ENCODE results near the gene CENPS. TPM values are rescaled to one million over a fixed set of nuclear protein-coding genes. Genes with fewer than 3 reads are reported as not detected.
A peak's percentile ranks its signal among the peaks of the same experiment; 100 is the strongest.

The CENPS gene
- 7.7 and 8.5 TPM in 2 replicates for total RNA-seq (2011; cell fraction: chromatin; rRNA removed; ENCODE audit: low replicate concordance)
- 5.1 and 5.8 TPM in 2 replicates for total RNA-seq (2011; cell fraction: nucleolus; rRNA removed)
- total RNA-seq (2011; cell fraction: nucleoplasm; rRNA removed), result 6.0 and 8.2 TPM in 2 replicates
- 21.7 and 24.0 TPM in 2 replicates for total RNA-seq (2014; rRNA removed)
- 31.8 and 33.4 TPM in 2 replicates for total RNA-seq (2014; rRNA removed; fragmentation: Illumina TruSeq; extraction: Trizol)
- 26.7 and 31.3 TPM in 2 replicates for total RNA-seq (2015; rRNA removed; fragmentation: Illumina TruSeq; extraction: Trizol)
- 27.1 and 28.9 TPM in 2 replicates for total RNA-seq (2021)
- 12.6 and 14.0 TPM in 2 replicates for polyA plus RNA-seq (2011; rRNA removed)
- polyA plus RNA-seq (2011; cell fraction: cytosol; rRNA removed), result 9.0 and 12.0 TPM in 2 replicates
- 4.9 and 6.3 TPM in 2 replicates for polyA plus RNA-seq (2011; cell fraction: nucleus; rRNA removed)
- 29.5 and 36.6 TPM in 2 replicates for polyA plus RNA-seq (2012)
- polyA plus RNA-seq (2014; fragmentation: Illumina TruSeq; extraction: Trizol), result 26.0 and 26.3 TPM in 2 replicates
- 10 to 100 TPM; 10.2 to 16.4 TPM for polyA plus RNA-seq (2014; fragmentation: Nextera tagmentation; extraction: Ambion mirVana)
- polyA plus RNA-seq (2014; rRNA removed), result 20.5 and 36.0 TPM in 2 replicates
- 4.9 and 5.4 TPM in 2 replicates for polyA minus RNA-seq (2011; rRNA and poly(A)+ RNA removed)
- 2.4 and 4.5 TPM in 2 replicates for polyA minus RNA-seq (2011; cell fraction: cytosol; rRNA and poly(A)+ RNA removed)
- 3.0 and 6.7 TPM in 2 replicates for polyA minus RNA-seq (2011; cell fraction: nucleus; rRNA and poly(A)+ RNA removed)
- percentile 63 among the genes with signal in this experiment for Bru-seq, nascent RNA
- percentile 84 among the genes with signal in this experiment for BruChase-seq, experiment 1, labeled RNA remaining after a 2-hour chase
- percentile 79 among the genes with signal in this experiment for BruChase-seq, experiment 2, labeled RNA remaining after a 6-hour chase
- long read RNA-seq, experiment 1, transcript CENPS-204 (5 exons, 914 nt), result minor isoform, 23 of 53 reads
- long read RNA-seq, experiment 1, transcript CENPS-201 (5 exons, 896 nt), result major isoform, 27 of 53 reads
- long read RNA-seq, experiment 1, partial matches to known transcripts, result 0 of 53 reads
- long read RNA-seq, experiment 1, other reads (novel, unspliced or antisense), result 2 of 53 reads
- long read RNA-seq, experiment 2, transcript CENPS-201 (5 exons, 896 nt), result major isoform, 9 of 17 reads
- long read RNA-seq, experiment 2, partial matches to known transcripts, result 0 of 17 reads
- long read RNA-seq, experiment 2, other reads (novel, unspliced or antisense), result 4 of 17 reads
- long read RNA-seq, experiment 3, transcript CENPS-201 (5 exons, 896 nt), result major isoform, 11 of 21 reads
- long read RNA-seq, experiment 3, transcript CENPS-204 (5 exons, 914 nt), result minor isoform, 8 of 21 reads
- long read RNA-seq, experiment 3, partial matches to known transcripts, result 2 of 21 reads
- long read RNA-seq, experiment 3, other reads (novel, unspliced or antisense), result 0 of 21 reads

DNA sequence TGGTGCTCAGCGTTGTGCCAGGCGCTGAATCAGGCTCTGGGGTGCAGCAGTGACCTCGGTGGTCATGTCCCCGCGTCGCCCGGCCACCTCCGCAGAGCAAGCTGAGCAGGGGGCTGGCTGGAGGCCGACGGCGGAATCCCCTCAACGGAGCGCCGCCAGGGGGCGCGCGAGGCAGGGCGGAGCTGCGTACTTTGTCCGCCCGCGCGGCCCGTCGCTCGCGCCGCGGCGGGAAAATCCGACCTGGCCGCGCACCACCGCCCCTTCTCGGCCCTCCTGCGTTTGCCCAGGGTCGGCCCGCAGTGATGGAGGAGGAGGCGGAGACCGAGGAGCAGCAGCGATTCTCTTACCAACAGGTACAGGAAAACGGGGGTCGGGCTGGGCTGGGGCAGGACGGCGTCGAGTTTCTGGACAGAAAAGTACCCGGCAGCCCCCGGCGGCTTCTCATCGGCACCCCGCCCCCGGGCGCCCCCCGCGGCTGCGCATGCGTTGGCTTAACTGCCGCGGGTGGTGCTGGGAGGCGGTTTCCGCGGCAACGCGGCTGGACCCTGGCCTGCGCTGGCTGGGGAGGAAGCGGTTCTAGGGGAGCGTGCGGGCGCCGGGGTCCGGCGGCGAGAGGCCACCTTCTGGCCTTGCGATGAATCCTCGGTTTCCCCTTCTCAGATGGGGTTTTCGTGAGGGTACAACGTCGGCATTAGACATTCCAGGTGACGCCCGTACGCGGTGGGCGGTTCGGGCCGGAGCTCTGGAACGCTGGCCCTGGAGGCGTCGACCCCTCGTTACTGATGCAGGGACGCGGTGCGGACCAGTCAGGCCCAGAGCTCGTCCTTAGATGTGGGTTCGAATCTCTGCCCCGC is at the start of gene CENPS:
CENPS (plus strand) TSS at position 218 of the 854 bp plus-strand sequence; CDS start at position 303, 85 bp downstream.
- Histone ChIP-seq H3K27ac (ENCODE audit: extremely low read depth, low read depth, low read length) (peak within 1 kb of the TSS; percentile 81), H4K20me1 (replicated peaks; ENCODE audit: control insufficient read depth, insufficient read depth, low read length) (no peaks in the 10 kb centered on the region), H3K4me2 (ENCODE audit: insufficient read depth, low read length) (peak within 1 kb of the TSS; percentile 95), H3K79me2 (ENCODE audit: control insufficient read depth, insufficient read depth, low read length) (peaks cover 12% of the 10 kb centered on the region; the same call in 2 of the 3 replicates), H3K9ac (ENCODE audit: insufficient read depth in 1 of 2, low read depth in 2 of 2, low read length in 2 of 2) (peak within 1 kb of the TSS; percentile 77 to 92), H3K27me3 (ENCODE audit: control insufficient read depth in 2 of 2, insufficient read depth in 2 of 2, low read length in 2 of 2) (no peaks in the 10 kb centered on the region), H3K9me3 (replicated peaks; ENCODE audit: control insufficient read depth, insufficient read depth, low read depth, low read length) (no peaks in the 10 kb centered on the region), H3K9me1 (ENCODE audit: control insufficient read depth, insufficient read depth, low read length) (peaks cover 3% of the 10 kb centered on the region), H3K4me3 (peak within 1 kb of the TSS; percentile 60), H3K4me1 (replicated peaks in 1 of 2; ENCODE audit: control insufficient read depth in 2 of 2, insufficient read depth in 2 of 2, low read length in 2 of 2) (peaks cover 9 to 21% of the 10 kb centered on the region in 2 experiments; a peak in 4 of 5 replicates), H2AFZ (ENCODE audit: low read depth, low read length) (peak within 1 kb of the TSS; percentile 98), H3K36me3 (ENCODE audit: control insufficient read depth, insufficient read depth, low read length) (no peaks in the 10 kb centered on the region)
- peak; percentile 96 for ATAC-seq
- ChIA-PET POLR2A (interaction anchor here (0.7 to 2.3 kb wide), 21 partner anchors 15 to 780 kb away, joined by 3 to 11 read pairs (median 4); partner anchors contain the start of genes KIF1B, LZIC and NMNAT1), CTCF (ENCODE audit: low intra/inter-chr PET ratio) (interaction anchor here (0.8 to 5.7 kb wide), 3 partner anchors 33 to 63 kb away, joined by 3 to 95 read pairs (median 88); no protein-coding TSS in a partner anchor)
- DNase-seq (ENCODE audit: extremely low read depth in 1 of 4, low spot score in 3 of 4), result peak; percentile 97 to 100 (median 100)
- BruUV-seq (replicated peaks), result TSS peak; percentile 63
- no peak for FAIRE-seq
- intact Hi-C loops (cut with micrococcal nuclease) (loop anchor here (1.0 kb wide), 1 partner anchor 64 kb away; no protein-coding TSS in a partner anchor), in situ Hi-C loops (cut with MboI) (loop anchor here (5.0 kb wide), 1 partner anchor 62 kb away; no protein-coding TSS in a partner anchor)
- under 1% methylated on average over 77 of the region's 95 CpGs for WGBS (ENCODE audit: insufficient coverage, low coverage, missing lambda C conversion rate)
- peak; percentile 86; the same call in 1 of the 2 replicates for TF ChIP-seq ZNF133 (CRISPR knock-in tag; IDR thresholded peaks at IDR 0.05)
- TF ChIP-seq NR1H2 (CRISPR knock-in tag; IDR thresholded peaks at IDR 0.05), result peak; percentile 84
- TF ChIP-seq, protein P1, sequence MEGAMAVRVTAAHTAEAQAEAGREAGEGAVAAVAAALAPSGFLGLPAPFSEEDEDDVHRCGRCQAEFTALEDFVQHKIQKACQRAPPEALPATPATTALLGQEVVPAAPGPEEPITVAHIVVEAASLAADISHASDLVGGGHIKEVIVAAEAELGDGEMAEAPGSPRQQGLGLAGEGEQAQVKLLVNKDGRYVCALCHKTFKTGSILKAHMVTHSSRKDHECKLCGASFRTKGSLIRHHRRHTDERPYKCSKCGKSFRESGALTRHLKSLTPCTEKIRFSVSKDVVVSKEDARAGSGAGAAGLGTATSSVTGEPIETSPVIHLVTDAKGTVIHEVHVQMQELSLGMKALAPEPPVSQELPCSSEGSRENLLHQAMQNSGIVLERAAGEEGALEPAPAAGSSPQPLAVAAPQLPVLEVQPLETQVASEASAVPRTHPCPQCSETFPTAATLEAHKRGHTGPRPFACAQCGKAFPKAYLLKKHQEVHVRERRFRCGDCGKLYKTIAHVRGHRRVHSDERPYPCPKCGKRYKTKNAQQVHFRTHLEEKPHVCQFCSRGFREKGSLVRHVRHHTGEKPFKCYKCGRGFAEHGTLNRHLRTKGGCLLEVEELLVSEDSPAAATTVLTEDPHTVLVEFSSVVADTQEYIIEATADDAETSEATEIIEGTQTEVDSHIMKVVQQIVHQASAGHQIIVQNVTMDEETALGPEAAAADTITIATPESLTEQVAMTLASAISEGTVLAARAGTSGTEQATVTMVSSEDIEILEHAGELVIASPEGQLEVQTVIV (CRISPR knock-in tag; IDR thresholded peaks at IDR 0.05; ENCODE audit: borderline replicate concordance), result no peak
- peak; percentile 94 for TF ChIP-seq ZNF76 (CRISPR knock-in tag; IDR thresholded peaks at IDR 0.05; ENCODE audit: borderline replicate concordance)
- TF ChIP-seq MTA2 (IDR thresholded peaks at IDR 0.05; ENCODE audit: low read depth), result no peak
- TF ChIP-seq MIER1 (IDR thresholded peaks at IDR 0.05; ENCODE audit: low read depth), result no peak
- TF ChIP-seq, protein P2, sequence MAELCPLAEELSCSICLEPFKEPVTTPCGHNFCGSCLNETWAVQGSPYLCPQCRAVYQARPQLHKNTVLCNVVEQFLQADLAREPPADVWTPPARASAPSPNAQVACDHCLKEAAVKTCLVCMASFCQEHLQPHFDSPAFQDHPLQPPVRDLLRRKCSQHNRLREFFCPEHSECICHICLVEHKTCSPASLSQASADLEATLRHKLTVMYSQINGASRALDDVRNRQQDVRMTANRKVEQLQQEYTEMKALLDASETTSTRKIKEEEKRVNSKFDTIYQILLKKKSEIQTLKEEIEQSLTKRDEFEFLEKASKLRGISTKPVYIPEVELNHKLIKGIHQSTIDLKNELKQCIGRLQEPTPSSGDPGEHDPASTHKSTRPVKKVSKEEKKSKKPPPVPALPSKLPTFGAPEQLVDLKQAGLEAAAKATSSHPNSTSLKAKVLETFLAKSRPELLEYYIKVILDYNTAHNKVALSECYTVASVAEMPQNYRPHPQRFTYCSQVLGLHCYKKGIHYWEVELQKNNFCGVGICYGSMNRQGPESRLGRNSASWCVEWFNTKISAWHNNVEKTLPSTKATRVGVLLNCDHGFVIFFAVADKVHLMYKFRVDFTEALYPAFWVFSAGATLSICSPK (IDR thresholded peaks at IDR 0.05; ENCODE audit: borderline replicate concordance), result no peak
- no peak for TF ChIP-seq ZSCAN32 (CRISPR knock-in tag; IDR thresholded peaks at IDR 0.05)
- TF ChIP-seq ETV5 (CRISPR knock-in tag; IDR thresholded peaks at IDR 0.05; ENCODE audit: low read depth), result peak; percentile 59

Measured in K562 (cell line).